ENCODE data around the gene PHETA1.

The PHETA1 gene

DNA sequence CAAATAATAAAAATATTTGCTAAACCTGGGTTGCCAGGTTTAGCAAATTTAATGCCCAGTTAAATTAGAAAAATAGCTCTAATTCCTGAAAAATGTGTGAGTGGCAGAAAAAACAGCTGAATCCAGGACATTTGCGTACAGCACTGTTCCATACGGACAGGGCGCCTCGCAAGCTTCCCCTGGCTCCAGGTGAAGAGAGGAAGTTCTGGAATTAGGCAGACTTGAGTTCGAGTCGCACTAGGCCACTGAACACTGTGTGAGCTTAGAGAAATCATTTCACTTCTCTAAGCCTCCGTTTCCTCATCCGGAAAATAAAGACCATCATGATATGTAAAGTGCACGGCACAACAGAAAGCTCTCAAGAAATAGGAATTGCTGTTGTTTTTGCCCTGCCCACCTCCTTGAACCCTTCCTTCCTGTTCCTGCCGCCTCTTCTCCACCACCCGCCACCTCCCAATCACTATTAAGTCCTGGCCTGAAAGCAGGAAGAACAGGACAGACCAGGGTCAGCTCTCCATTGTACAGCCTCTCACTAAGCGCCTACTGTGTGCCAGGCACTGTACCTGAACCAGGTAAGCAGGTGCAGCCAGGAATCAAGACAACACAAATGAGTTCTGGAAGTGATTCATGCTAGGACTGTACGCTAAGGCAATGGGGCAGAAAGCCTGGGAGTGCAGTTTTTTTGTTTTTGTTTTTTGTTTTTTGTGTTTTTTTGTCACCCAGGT, 763 bp upstream of the PHETA1 start:
- no peak for DNase-seq (ENCODE audit: low spot score)

DNA sequence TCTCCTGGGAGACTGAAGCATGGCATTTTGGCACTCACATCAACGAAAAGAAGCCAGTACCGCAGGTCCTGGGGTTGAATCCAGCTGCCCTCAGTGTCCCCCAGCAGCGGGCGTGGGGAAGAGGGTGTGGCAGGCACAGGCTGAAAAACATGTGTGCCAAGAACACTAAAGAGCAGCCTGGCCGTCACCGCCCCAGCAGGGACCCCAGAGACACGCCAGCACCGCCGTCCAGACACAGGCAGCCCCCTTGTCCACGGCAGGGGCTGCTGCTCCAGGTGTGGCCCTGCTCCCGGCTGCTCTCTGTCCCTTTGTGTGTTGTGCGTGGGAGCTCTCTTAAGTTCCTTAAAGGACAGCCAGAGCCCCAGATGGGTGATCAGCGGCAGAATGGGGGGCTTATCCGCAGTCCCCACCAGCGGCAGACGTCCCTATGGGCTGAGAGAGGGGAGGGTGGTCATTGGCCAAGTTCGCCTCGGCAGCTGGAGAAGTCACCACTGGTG, 556 bp downstream of the PHETA1 start:
- no peak for DNase-seq (ENCODE audit: low spot score)

DNA sequence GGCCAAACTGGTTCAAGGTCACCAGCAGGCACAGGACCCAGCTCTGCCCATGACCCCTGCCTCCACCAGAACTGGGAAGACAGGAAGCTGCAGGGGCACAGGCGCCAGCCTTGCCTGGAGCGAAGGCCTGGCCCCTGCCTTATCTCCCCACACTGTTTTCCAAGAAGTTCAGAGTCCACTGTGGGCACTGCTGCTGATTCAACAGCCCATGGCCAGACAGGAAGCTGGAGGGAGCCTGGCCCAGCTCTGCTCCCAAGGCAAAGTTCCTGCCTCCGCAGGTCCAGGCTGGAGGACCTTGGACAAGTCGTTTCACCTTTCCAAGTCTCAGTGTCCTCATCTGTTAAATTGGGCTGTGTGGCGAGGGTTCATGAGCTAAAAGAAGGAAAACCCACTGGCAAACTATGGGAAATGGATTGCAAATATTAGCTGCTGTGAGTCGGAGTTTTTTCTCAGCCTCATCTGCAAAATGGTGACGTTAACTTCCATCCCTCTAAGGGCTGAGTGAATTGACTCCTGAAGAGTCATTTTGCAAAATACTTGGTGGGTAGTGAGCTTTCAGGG, 1.2 kb downstream of the PHETA1 start:
- peak; percentile 70 for DNase-seq (ENCODE audit: low spot score)

DNA sequence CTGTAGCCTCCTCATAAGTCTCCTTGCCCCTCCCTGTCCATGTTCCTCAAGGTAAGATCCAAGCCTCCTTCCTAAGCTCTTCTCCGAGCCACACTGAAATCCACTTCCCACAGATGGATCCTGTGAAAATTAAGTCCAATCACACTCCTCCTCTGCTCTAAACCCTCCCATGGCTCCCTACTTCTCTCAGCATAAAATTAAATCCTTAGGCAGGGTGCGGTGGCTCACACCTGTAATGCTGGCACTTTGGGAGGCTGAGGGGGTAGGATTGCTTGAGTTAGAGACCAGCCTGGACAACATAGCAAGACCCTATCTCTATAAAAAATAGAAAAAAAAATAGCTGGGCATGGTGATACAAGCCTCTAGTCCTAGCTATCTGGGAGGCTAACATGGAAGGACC, 2.3 kb downstream of the PHETA1 start:
- DNase-seq (ENCODE audit: low spot score), result no peak

DNA sequence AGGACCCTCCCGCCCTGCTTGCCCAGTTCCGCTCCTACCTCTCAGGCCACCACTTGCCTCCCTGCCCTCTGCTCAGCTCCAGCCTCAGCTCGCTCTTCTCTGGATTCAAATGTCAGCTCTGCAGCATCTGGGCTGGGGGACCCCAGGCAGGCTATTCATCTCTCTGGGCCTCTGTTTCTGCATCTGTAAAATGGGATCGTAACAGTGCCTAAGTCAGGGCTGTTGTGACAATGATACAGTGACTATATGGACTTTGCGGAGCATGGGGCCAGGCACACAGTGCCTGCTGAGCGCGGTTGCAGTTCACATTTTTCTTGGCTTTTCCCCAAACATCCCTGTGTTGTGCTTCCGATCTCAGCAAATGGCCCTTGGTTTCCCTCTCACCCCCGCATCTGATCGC, 2.8 kb downstream of the PHETA1 start:
- DNase-seq (ENCODE audit: low spot score), result no peak

DNA sequence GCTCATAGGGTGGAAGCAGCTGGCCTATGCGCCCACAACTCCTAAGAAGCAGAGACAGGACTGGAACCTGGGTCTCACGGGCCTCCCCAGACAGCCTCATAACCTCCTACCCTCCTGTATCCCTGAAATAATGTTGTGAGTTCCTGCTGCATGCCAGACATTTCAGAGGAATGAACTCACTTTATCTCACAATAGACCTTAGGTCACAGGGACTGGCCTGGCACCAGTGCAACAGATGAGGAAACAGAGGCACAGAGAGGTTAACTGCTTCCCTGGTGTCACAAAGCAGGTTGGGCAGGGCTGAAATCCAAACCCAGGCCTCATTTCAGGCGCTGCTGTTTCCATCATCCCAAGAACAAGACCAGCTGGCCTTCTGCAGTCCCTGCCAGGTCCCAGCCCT, 5.3 kb downstream of the PHETA1 start:
- DNase-seq (ENCODE audit: low spot score), result no peak

DNA sequence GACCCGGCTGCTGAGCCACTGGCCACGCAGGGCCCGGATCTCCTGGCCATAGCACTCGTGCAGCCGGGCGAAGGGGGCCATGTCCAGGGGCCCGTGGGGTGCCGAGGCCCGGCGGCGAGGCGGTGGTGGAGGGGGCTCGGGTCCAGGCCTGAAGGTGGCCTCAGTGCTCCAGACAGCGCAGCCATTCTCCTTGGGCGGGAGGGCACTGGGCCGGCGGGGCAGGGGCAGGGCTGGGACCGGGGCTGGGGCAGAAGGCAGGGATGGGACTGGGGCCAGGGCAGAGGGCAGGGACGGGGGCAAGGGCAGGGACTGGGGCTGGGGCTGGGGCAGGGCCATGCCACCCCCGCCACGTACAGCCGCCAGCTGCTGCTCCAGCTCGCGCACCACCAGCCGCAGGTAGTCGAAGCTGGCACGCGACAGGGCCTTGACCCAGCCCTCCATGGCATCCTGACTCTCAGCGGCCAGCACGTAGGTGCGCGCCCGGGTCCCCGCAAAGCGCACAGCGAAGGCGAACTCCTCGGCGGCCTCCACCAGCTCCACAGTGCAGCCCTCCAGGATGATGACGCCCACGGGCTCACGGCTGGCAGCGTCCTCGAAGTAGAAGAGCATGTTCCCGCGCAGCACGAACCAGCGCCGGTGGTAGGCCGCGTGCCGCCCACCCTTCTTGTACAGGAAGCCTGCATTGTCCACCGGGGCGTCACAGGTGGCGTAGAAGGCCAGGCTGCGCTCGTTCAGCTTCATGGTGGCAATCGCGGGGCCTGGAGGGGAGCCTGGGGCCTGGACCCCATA, 6.0 kb downstream of the PHETA1 start:
- DNase-seq (ENCODE audit: low spot score), result no peak

DNA sequence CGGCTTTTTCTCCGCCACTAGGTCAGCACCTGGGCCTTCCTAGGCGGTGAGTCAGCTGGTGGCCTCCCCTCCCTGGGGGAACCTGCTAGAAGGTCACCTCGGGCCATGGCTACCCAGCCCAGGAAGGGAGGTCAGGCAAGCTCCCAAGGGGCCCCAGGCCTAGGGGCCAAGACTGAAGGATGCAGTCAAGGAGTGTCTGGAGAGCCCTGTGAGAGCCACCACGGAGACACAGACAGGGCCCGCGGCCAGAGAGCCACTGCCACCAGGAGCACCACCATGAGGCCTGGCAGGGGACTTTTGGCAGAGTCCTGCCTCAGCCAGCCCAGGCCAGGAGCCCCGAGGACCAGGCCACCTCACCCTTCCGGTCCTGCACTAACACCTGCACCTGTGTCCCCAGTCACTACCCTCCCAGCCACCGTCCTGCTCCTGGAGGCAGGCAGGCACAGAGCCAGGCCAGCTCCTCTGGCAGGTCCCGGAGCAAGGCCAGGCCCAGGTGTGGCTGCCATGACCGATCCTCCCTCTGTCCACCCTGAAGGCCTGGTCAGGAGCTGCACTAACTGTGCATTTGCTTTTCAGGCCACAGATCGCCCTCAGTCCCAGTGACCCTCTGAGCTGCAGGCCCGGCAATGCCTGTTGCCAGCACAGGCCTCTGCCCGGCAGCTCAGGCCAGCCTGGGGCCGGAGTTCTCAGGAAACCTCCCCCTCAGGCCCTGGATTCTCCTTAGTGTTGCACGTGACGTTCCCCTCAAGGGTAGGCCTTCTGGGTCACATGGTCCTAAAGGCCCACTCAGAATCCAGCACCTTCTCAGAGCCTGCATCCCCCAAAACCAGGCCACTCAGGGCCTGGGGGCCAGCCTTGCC, 6.9 kb downstream of the PHETA1 start:
- DNase-seq (ENCODE audit: low spot score), result no peak

DNA sequence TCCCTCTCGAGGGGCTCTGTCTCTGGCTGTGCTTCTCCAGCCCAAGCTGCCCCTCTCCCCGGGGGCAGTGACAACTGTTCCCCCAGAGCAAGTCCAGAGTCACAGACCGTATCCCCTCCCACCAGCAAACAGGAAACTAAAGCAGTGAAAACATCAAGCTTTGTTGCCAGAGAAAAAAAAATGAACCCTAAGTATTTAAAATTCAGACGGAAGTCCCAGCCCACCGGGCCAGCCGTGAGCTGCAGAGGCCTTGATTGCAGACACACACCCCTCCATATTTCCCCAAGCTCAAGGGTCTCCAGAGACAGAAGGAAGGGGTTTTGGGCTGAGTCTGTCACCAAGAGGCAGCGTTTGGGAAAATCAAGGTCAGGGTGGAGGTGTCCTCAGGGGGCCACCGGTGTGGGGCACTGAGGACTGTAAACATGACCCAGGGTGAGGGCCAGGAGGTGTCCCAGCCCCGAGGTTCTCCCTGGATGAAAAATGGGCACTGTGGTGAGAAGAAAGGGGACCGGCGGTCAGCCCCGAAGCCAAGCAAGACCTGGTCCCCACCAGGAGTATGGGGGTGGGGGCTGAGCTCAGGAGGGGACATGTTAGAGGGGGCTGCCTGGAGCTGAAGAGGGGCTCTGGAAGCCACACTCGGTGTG, 7.7 kb downstream of the PHETA1 start:
- no peak for DNase-seq (ENCODE audit: low spot score)

DNA sequence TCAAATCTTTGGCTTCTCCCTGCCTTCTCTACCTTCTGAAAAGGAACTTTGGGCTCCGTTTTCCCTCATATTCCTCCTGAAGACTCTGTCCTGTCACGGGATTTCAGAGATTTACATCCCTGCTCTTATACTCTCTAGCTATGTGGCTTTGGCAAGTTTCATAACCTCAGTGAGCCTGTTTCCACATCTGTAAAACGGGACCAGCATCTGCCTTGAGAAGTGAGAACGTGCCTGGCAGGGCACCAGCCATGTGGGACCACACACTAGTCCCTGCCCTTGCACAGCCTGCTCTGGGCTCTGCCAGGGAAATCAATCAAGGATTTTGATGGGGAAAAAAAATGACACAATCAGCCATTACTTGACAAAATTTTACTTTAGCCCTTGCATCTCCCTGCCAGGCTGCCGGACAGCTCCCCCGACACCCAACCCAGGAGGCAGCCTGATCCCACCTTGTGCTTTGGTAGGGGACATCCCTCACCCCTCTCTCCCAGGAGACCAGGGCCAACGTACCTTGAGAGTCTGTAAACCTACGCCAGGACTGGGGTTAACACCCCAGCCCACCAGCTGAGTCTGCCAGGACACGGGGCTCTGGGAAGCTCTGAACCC, 8.5 kb downstream of the PHETA1 start:
- DNase-seq (ENCODE audit: low spot score), result no peak

DNA sequence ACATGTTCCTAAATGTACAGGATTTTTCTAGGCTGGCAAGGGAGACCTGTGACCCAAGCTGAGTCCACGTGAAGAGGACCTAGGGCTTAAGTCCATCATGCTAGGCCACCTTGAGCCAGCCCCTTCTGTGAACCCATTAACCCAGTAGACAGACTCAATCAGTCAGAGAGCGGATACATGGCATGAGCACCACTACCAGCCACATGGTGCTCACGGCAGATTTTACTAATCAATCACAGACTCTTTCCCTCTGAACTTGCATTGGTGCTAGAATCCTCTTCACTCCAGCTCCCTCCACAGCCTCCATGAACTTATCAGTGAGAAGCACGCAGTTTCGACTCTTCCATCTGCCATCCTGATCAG, 9.0 kb downstream of the PHETA1 start:
- no peak for DNase-seq (ENCODE audit: low spot score)

DNA sequence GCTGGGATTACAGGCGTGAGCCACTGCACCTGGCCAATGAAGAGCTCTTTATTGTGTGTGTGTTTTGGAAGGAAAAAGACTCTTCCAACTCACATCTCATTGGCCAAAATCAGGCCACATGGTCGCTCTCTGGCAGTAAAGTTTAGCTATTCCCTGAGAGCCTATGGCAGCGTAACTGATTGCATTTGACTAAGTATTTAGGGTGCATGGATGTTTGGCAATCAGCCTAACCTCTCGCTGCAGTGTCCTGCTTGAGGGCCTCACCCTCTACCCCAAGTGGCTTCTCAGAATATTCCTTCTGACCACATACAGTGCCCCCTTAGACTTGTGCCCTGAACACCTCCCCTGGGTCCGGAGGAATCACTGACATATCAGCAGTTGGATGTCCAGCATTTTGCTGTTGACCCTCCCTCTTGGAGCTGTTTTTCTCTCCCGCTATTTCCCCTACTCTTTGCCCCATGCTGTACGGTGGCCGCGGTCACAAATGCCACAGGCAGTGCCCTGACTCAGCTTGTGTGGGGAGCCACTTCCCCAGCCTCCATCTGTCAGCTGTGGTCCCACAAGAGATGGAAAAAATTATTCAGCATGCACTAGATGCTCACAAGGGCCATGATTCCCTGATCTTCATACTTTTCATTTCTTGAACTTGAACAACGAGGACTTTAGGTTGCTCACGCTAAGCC, 9.5 kb downstream of the PHETA1 start:
- DNase-seq (ENCODE audit: low spot score), result peak; percentile 8

DNA sequence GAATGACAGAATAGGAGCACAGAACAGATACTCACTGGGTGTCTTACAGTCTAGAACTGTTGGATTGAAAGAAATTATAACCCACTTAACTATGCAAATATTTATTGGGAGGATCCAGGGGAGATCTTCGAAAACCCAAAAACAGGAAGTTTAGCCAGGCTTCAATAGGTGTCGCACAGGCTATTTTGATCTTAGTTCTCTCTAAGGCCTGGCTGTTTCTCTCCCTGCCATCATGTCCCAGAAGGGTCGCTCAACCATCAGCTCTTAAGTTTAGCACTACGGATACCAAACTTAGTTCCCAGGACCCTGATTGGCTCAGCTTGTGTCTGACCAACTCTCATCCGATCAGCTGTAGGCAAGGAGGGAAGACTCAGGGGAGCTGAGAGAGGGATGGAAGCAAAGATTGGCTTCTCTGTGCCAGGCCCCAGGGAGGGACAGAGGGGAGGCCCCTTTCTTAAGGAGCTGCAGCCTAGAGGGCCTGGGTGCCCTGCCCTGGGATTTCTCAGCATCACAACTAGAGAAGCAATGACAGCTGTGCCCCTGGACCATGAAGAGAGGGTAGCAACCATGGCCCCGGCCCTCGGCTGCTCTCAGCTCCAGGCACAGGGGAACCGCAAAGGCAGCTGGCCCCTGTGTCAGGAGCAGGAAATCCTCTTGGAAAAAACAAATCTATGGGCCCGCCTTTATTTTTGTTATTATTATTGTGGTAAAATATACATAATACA, 13.5 kb downstream of the PHETA1 start:
- DNase-seq (ENCODE audit: low spot score), result no peak

DNA sequence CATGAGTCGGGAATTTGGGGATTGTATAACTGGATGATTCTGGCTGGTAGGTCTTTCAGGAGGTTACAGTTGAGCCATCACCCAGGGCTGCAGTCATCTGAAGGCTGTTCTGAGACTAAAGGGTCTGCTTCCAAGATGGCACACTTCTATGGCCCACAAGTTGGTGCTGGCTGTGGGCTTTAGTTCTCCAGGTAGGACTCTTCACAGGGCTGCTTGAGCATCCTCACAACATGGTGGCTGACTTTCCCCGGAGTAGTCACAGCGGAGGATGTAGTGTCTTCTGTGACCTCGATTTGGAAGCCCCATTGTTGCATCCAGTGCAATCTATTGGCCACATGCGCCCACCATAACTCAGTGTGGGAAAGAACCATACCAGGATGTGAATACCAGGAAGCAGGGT, 14.4 kb downstream of the PHETA1 start:
- no peak for DNase-seq (ENCODE audit: low spot score)

DNA sequence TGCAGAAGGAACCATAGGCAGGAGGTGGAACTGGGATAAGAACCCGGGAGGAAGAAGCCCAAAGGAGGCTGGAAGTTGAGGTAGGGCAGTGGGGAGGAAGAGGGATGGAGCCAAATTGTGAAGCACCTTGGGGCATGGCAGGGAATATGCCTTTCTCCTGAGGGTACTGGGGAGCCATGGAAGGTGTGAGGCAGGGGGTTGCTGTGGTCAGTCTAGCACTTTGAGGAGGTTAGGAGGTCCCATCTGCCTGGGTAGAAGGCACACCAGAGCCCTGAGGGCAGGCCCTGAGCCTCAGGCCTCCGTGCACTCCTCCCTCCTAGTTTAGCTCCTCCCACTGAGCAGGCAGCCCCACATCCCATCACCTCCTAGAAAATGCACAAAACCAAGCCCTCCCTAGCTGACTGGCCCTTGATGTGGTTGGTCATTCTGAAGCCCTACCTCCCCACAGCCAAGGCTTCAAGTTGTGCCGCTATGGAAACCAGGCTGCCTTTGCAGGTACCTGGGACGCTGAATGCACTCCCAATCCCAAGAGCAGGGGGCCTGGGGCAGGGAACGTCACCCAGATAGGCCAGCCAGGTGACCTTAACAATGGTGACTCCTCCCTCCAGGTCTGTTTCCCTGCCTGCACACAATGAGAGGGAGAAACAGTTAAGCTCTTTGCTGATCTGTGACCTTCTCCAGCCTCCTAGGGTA, 15.1 kb downstream of the PHETA1 start:
- DNase-seq (ENCODE audit: low spot score), result no peak

DNA sequence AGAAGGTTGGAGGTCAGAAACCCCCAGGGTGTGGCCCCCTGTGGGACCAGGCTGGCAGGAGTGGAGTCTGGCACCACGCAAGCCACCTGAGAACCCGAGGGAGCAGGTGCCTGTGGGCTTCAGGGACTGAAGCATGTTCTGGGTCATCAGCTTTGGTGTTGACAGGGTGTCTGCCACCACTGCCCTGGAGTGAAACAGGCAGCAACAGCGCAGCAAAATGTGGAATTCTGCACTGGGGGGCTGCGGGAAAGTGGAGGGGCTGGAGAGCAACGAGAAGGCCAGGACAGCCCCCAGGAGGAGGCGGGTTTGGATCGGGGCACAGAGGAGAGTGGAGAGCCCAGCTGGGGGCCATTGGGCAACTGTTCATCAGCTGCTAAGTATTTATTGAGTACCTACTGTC, 15.9 kb downstream of the PHETA1 start:
- no peak for DNase-seq (ENCODE audit: low spot score)

DNA sequence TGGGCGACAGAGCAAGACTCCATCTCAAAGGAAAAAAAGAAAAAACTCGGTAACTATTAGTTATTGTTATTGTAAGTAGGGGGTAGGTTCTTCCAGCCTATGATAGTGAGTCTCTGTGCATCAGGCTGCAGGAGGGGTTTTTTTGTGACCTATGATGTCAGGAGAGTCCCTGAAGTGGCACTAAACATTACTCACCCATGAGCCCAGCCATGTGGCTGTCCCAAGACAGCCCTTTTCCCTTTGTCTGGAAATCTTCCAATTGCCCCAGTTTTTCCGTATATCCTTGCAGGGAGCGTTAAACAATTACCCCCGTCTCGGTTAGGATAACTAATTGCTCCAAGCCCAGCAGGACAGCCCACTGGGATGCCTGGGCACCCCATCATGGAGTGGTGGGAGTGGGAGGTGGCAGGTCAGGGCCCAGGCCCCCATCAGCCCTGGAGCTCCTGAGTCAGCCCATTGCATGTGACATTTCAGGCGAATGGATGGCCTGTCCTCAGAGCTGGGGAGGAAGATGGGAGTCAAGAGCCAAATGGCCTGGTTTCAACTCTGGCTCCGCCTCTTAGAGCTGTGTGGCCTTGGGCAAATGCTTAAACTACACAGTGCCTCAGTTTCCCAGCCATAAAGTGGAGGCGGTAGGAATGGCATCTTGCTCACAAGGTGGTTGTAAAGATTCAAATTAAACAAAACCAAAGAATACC, 16.4 kb downstream of the PHETA1 start:
- no peak for DNase-seq (ENCODE audit: low spot score)

DNA sequence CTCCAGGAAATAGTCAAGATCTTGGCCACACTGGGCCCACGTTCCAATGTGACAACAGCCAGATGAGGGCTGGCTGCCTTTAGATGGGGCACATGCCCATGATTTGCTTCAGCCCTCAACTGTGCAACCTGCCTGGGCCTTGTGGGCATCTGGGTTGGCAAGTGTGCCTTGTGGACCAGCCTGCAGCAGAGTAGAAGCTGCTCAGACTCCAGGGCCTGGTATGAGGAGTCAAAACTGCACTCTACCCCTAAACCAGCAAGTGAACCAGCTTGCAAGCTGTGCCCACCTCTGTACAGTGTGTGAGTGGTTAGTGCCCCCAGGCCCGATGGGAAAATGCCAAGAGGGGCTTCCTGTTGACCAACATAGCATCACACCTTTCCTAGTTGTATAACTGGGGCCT, 17.9 kb downstream of the PHETA1 start:
- no peak for DNase-seq (ENCODE audit: low spot score)
